DOHH2 (cell line): ENCODE data around the gene MRTFA.
"Not testable (repeated sequence)": the region's sequence is repeated elsewhere in the genome, so short reads cannot be mapped to it uniquely, and the experiment has no call there.

Experiments
- H3F3A ChIP-seq: fragments of 200-600 bp; sonication (generic), shearing (Covaris generic); 2 replicates; pipeline ENCODE4 v1.6.0; 2016; ENCODE audit warnings: antibody characterized with exemption, mild to moderate bottlenecking; ENCODE audit not compliant: control insufficient read depth, insufficient read depth
- H3K27ac ChIP-seq: fragments of 200-600 bp; sonication (generic); 2 replicates; pipeline ENCODE4 v1.5.1; 2014; ENCODE audit warnings: low read depth, mild to moderate bottlenecking, low read length, moderate library complexity
- H3K27me3 ChIP-seq: fragments of 200-600 bp; sonication (generic); 2 replicates; pipeline ENCODE4 v1.6.1; 2014; ENCODE audit warnings: mild to moderate bottlenecking, low read length, mixed read lengths; ENCODE audit not compliant: control insufficient read depth
- H3K36me3 ChIP-seq: fragments of 200-600 bp; sonication (generic); 2 replicates; pipeline ENCODE4 v1.6.1; 2014; ENCODE audit warnings: mild to moderate bottlenecking, low read length, moderate library complexity, mixed read lengths; ENCODE audit not compliant: control insufficient read depth
- H3K4me1 ChIP-seq: fragments of 200-600 bp; sonication (generic); 2 replicates; pipeline ENCODE4 v1.6.1; 2014; ENCODE audit warnings: mild to moderate bottlenecking, low read length, mixed read lengths; ENCODE audit not compliant: control insufficient read depth
- H3K4me2 ChIP-seq: fragments of 200-600 bp; sonication (generic); 2 replicates; pipeline ENCODE4 v1.6.0; 2014; ENCODE audit warnings: mild to moderate bottlenecking, low read length, moderate library complexity
- H3K4me3 ChIP-seq: fragments of 200-600 bp; sonication (generic); 2 replicates; pipeline ENCODE4 v1.5.1; 2014; ENCODE audit warnings: mild to moderate bottlenecking, low read length, mixed read lengths
- H3K79me2 ChIP-seq: fragments of 200-600 bp; sonication (generic); 2 replicates; pipeline ENCODE4 v1.6.1; 2014; ENCODE audit warnings: mild to moderate bottlenecking, low read length, mixed read lengths; ENCODE audit not compliant: control insufficient read depth
- H3K9me2 ChIP-seq: fragments of 200-600 bp; sonication (generic); replicated peaks from 2 replicates; pipeline ENCODE4 v1.6.1; 2014; ENCODE audit warnings: mild to moderate bottlenecking, low read length, mixed read lengths; ENCODE audit not compliant: control insufficient read depth
- H3K9me3 ChIP-seq: fragments of 200-600 bp; sonication (generic); 2 replicates; pipeline ENCODE4 v1.6.1; 2014; ENCODE audit warnings: antibody characterized with exemption, low read length, mixed read lengths; ENCODE audit not compliant: control insufficient read depth, insufficient read depth
- H4K20me1 ChIP-seq: fragments of 200-600 bp; sonication (generic); 2 replicates; pipeline ENCODE4 v1.6.0; 2014; ENCODE audit warnings: low read depth, mild to moderate bottlenecking, antibody characterized with exemption, low read length, moderate library complexity; ENCODE audit not compliant: control insufficient read depth, insufficient read depth
- CTCF ChIP-seq: fragments of 200-600 bp; sonication (generic); IDR thresholded peaks from one replicate; pipeline ENCODE4 v1.5.1; 2014; ENCODE audit warnings: antibody characterized with exemption, mild to moderate bottlenecking, low read depth, low read length; ENCODE audit not compliant: poor library complexity, severe bottlenecking
- EZH2phosphoT487 ChIP-seq: fragments of 200-600 bp; sonication (generic); IDR thresholded peaks from 2 replicates; pipeline ENCODE4 v1.6.1; 2017; ENCODE audit warnings: borderline replicate concordance, mild to moderate bottlenecking, antibody characterized with exemption, low read length, moderate library complexity, mixed read lengths

MRTFA gene

GRCh38 chr22:40660730-40661129 lies 24.2 kb upstream of the MRTFA start:
- Histone ChIP-seq H3K79me2 (no peaks in the 10 kb centered on the region), H3K4me1 (peaks cover 6% of the 10 kb centered on the region), H3K9me2 (no peaks in the 10 kb centered on the region), H3K27ac (no peak overlapping the region), H3K9me3 (no peaks in the 10 kb centered on the region), H3K27me3 (peaks cover 4% of the 10 kb centered on the region; the same call in 1 of the 2 replicates), H3F3A (no peaks in the 10 kb centered on the region), H3K4me3 (no peak overlapping the region), H4K20me1 (no peaks in the 10 kb centered on the region), H3K4me2 (no peak overlapping the region), H3K36me3 (no peaks in the 10 kb centered on the region)
- TF ChIP-seq EZH2phosphoT487, result no peak
- TF ChIP-seq CTCF, result no peak

GRCh38 chr22:40659166-40659565 lies 22.6 kb upstream of the MRTFA start:
- Histone ChIP-seq H3K79me2 (no peaks in the 10 kb centered on the region), H3K4me3 (no peak overlapping the region), H3F3A (no peaks in the 10 kb centered on the region), H4K20me1 (no peaks in the 10 kb centered on the region), H3K9me3 (no peaks in the 10 kb centered on the region), H3K4me2 (no peak overlapping the region), H3K27ac (no peak overlapping the region), H3K4me1 (peaks cover 6% of the 10 kb centered on the region), H3K27me3 (no peaks in the 10 kb centered on the region), H3K36me3 (no peaks in the 10 kb centered on the region), H3K9me2 (no peaks in the 10 kb centered on the region)
- no peak for TF ChIP-seq CTCF
- no peak for TF ChIP-seq EZH2phosphoT487

- not testable (repeated sequence) for H3K36me3 ChIP-seq, H3K9me3 ChIP-seq, H4K20me1 ChIP-seq, H3K27me3 ChIP-seq, H3K4me1 ChIP-seq, H3K9me2 ChIP-seq, H3K27ac ChIP-seq, H3K79me2 ChIP-seq, H3K4me2 ChIP-seq, H3F3A ChIP-seq, H3K4me3 ChIP-seq
Observed at GRCh38 chr22:40656651-40657050, 20.1 kb upstream of the MRTFA start.

GRCh38 chr22:40655941-40656340 lies 19.4 kb upstream of the MRTFA start:
- H3K9me2 ChIP-seq, H3K36me3 ChIP-seq, H3F3A ChIP-seq, H3K27ac ChIP-seq, H3K4me2 ChIP-seq, H3K9me3 ChIP-seq, H4K20me1 ChIP-seq, H3K4me3 ChIP-seq, H3K4me1 ChIP-seq, H3K79me2 ChIP-seq, H3K27me3 ChIP-seq: not testable (repeated sequence)
